ENCODE data around the gene PRDM11. TPM values are rescaled to one million over a fixed set of nuclear protein-coding genes. Genes with fewer than 3 reads are reported as not detected.

The PRDM11 gene
- total RNA-seq, 2 experiments from 2014 or later: 4.5 to 8.4 TPM

DNA sequence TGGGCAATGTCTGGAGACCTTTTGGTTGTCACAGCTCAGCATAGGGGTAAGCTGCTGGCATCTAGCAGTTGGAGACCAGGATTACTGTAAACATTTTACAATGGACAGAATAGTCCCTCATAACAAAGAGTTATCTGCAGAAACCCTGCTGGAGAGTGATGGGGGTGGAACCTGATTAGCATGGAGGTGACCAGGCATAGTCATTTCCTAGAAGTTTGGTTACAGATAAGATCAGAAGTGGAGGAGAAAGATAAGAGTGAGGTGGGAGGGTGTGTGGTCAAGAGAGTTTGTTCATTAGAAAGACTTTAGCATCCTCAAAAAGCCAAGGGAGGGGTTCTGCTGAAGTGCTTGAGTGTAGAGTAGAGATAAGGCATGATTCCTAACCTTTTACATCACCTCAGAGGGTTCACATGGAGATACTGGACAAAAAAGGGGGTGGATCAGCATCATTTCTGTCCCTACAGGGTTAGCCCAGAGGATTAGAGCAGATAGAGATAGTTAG is 38.8 kb downstream of the PRDM11 start:
- BruUV-seq (replicated peaks): no TSS peak
- POLR2A ChIA-PET: interaction anchor here (0.7 to 1.0 kb wide), 2 partner anchors 26 to 264 kb away, joined by 3 read pairs; no protein-coding TSS in a partner anchor

DNA sequence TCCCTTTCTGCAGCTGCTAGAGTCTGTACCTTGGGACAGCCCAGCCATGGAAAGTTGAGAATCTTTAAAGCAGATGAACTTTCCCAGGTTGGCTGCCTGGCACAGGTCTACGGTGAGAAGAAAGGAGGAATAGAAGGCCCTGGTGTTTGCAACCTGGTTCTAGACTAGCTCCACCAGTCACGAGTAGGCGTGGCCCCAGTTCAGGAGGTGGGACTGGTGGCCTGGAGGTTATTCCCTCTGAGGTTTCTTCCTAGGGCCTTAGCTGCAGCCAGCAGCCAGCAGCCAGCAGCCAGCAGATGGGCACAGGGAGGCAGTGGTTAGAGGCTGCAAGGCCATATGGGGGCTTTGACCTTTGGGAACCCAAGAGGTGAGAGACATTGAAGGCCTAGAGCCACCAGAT is 40.9 kb downstream of the PRDM11 start:
- DNase-seq (ENCODE audit: low spot score): no peak
- Histone ChIP-seq H3K9me2 (ENCODE audit: insufficient read depth, low read length) (no peaks in the 10 kb centered on the region), H3K79me2 (ENCODE audit: insufficient read depth, low read depth, low read length) (no peaks in the 10 kb centered on the region), H3K4me3 (ENCODE audit: low read depth, low read length, poor library complexity, severe bottlenecking) (no peak overlapping the region), H4K20me1 (ENCODE audit: insufficient read depth, low read length) (no peaks in the 10 kb centered on the region), H3K27ac (ENCODE audit: low read depth, low read length, poor library complexity, severe bottlenecking) (no peak overlapping the region), H2AFZ (ENCODE audit: low read length) (no peak overlapping the region), H3K9me3 (ENCODE audit: low read length) (no peaks in the 10 kb centered on the region), H3K4me2 (ENCODE audit: low read length) (no peak overlapping the region), H3K4me1 (ENCODE audit: insufficient read depth, low read length, poor library complexity, severe bottlenecking) (no peaks in the 10 kb centered on the region), H3K36me3 (ENCODE audit: insufficient read depth, low read length) (no peaks in the 10 kb centered on the region)
- TF ChIP-seq EZH2phosphoT487 (IDR thresholded peaks at IDR 0.05; ENCODE audit: borderline replicate concordance, low read depth, low read length): no peak
- TF ChIP-seq, protein P1, sequence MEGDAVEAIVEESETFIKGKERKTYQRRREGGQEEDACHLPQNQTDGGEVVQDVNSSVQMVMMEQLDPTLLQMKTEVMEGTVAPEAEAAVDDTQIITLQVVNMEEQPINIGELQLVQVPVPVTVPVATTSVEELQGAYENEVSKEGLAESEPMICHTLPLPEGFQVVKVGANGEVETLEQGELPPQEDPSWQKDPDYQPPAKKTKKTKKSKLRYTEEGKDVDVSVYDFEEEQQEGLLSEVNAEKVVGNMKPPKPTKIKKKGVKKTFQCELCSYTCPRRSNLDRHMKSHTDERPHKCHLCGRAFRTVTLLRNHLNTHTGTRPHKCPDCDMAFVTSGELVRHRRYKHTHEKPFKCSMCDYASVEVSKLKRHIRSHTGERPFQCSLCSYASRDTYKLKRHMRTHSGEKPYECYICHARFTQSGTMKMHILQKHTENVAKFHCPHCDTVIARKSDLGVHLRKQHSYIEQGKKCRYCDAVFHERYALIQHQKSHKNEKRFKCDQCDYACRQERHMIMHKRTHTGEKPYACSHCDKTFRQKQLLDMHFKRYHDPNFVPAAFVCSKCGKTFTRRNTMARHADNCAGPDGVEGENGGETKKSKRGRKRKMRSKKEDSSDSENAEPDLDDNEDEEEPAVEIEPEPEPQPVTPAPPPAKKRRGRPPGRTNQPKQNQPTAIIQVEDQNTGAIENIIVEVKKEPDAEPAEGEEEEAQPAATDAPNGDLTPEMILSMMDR (conservative IDR thresholded peaks at IDR 0.05; ENCODE audit: low read length): no peak
- CTCF ChIA-PET (ENCODE audit: unreplicated experiment): no interaction called here
- intact Hi-C loops (cut with micrococcal nuclease; ENCODE audit: unreplicated experiment): no loop called here
- POLR2A ChIA-PET: interaction anchor here (0.8 kb wide), 1 partner anchor 12 kb away, joined by 3 read pairs; no protein-coding TSS in a partner anchor
- no TSS peak for BruUV-seq (replicated peaks)

More for the DNA sequence above, 38.8 kb downstream of the PRDM11 start:
- H3K36me3 ChIP-seq (ENCODE audit: insufficient read depth, low read length): no peaks in the 10 kb centered on the region
- H3K9me3 ChIP-seq (ENCODE audit: low read length): no peaks in the 10 kb centered on the region
- H3K4me2 ChIP-seq (ENCODE audit: low read length): no peak overlapping the region
- H2AFZ ChIP-seq (ENCODE audit: low read length): no peak overlapping the region
- CTCF ChIA-PET (ENCODE audit: unreplicated experiment): no interaction called here
- no peak for DNase-seq (ENCODE audit: low spot score)
- no peaks in the 10 kb centered on the region for H3K4me1 ChIP-seq (ENCODE audit: insufficient read depth, low read length, poor library complexity, severe bottlenecking)
- no peaks in the 10 kb centered on the region for H4K20me1 ChIP-seq (ENCODE audit: insufficient read depth, low read length)
- H3K79me2 ChIP-seq (ENCODE audit: insufficient read depth, low read depth, low read length): no peaks in the 10 kb centered on the region
- intact Hi-C loops (cut with micrococcal nuclease; ENCODE audit: unreplicated experiment): no loop called here
- no peak for TF ChIP-seq EZH2phosphoT487 (IDR thresholded peaks at IDR 0.05; ENCODE audit: borderline replicate concordance, low read depth, low read length)
- TF ChIP-seq, protein P1 (conservative IDR thresholded peaks at IDR 0.05; ENCODE audit: low read length): no peak
- no peak overlapping the region for H3K27ac ChIP-seq (ENCODE audit: low read depth, low read length, poor library complexity, severe bottlenecking)
- H3K9me2 ChIP-seq (ENCODE audit: insufficient read depth, low read length): no peaks in the 10 kb centered on the region
- no peak overlapping the region for H3K4me3 ChIP-seq (ENCODE audit: low read depth, low read length, poor library complexity, severe bottlenecking)

GRCh38 chr11:45188127-45188526 is 41.7 kb downstream of the PRDM11 start:
- no peak for DNase-seq (ENCODE audit: low spot score)
- no TSS peak for BruUV-seq (replicated peaks)
- no peaks in the 10 kb centered on the region for H3K36me3 ChIP-seq (ENCODE audit: insufficient read depth, low read length)
- H3K4me1 ChIP-seq (ENCODE audit: insufficient read depth, low read length, poor library complexity, severe bottlenecking): no peaks in the 10 kb centered on the region
- intact Hi-C loops (cut with micrococcal nuclease; ENCODE audit: unreplicated experiment): no loop called here
- H3K4me3 ChIP-seq (ENCODE audit: low read depth, low read length, poor library complexity, severe bottlenecking): no peak overlapping the region
- ChIA-PET POLR2A (no interaction called here), CTCF (ENCODE audit: unreplicated experiment) (no interaction called here)
- H4K20me1 ChIP-seq (ENCODE audit: insufficient read depth, low read length): no peaks in the 10 kb centered on the region
- no peak for TF ChIP-seq EZH2phosphoT487 (IDR thresholded peaks at IDR 0.05; ENCODE audit: borderline replicate concordance, low read depth, low read length)
- H3K79me2 ChIP-seq (ENCODE audit: insufficient read depth, low read depth, low read length): no peaks in the 10 kb centered on the region
- no peak overlapping the region for H2AFZ ChIP-seq (ENCODE audit: low read length)
- no peaks in the 10 kb centered on the region for H3K9me2 ChIP-seq (ENCODE audit: insufficient read depth, low read length)
- H3K4me2 ChIP-seq (ENCODE audit: low read length): no peak overlapping the region
- H3K27ac ChIP-seq (ENCODE audit: low read depth, low read length, poor library complexity, severe bottlenecking): no peak overlapping the region
- H3K9me3 ChIP-seq (ENCODE audit: low read length): no peaks in the 10 kb centered on the region

Measured in OCI-LY7 (cell line).